Measurements from ENCODE around the gene CD200R1. TPM values are rescaled to one million over a fixed set of nuclear protein-coding genes. Genes with fewer than 3 reads are reported as not detected.

The CD200R1 gene
- total and polyA plus RNA-seq, 2 of the 13 experiments (the other 11 are each of a cell fraction or from before 2014, with no cell fraction given) = 0.04 TPM; not detected in 1

GRCh38 chr3:112897791-112898190 lies 77.1 kb downstream of the CD200R1 start:
- Histone ChIP-seq H4K20me1 (ENCODE audit: insufficient read depth, low read length) (no peaks in the 10 kb centered on the region), H3K36me3 (replicated peaks in 1 of 2; ENCODE audit: control insufficient read depth in 1 of 2, insufficient read depth in 2 of 2, low read length in 2 of 2) (no peaks in the 10 kb centered on the region), H3K27me3 (ENCODE audit: control insufficient read depth in 1 of 2, insufficient read depth in 2 of 2, low read length in 2 of 2) (no peaks in the 10 kb centered on the region), H3K27ac (ENCODE audit: extremely low read length, insufficient read depth, low read length) (no peak overlapping the region), H3K9ac (ENCODE audit: insufficient read depth, low read depth, low read length) (no peak overlapping the region), H3K4me3 (replicated peaks in 1 of 3; ENCODE audit: insufficient read depth in 1 of 3, low read depth in 2 of 3, low read length in 3 of 3) (no peak overlapping the region), H3K9me3 (ENCODE audit: low read length) (no peaks in the 10 kb centered on the region), H2AFZ (ENCODE audit: low read length) (no peak overlapping the region), H3K79me2 (ENCODE audit: insufficient read depth, low read length) (no peaks in the 10 kb centered on the region), H3K4me2 (ENCODE audit: low read depth, low read length) (no peak overlapping the region), H3K4me1 (ENCODE audit: insufficient read depth, low read length) (no peaks in the 10 kb centered on the region)
- 0% methylated on average over 1 of the region's 1 CpG for WGBS (ENCODE audit: low lambda C conversion rate)
- intact Hi-C loops (cut with micrococcal nuclease; ENCODE audit: unreplicated experiment) = no loop called here
- DNase-seq (ENCODE audit: low spot score) (no peak), ATAC-seq (no peak), FAIRE-seq (no peak)
- no TSS peak for BruUV-seq (replicated peaks)
- in situ Hi-C loops (cut with HindIII; ENCODE audit: extremely low pct_ligation_motif_present, low pct_unique_long_range_greater_than_20kb) = no loop called here
- ChIA-PET POLR2A (no interaction called here), CTCF (ENCODE audit: low intra/inter-chr PET ratio, low total read pairs) (no interaction called here)
- TF ChIP-seq ZFP1 (CRISPR knock-in tag; IDR thresholded peaks at IDR 0.05) (no peak), KLF15 (CRISPR knock-in tag; IDR thresholded peaks at IDR 0.05; ENCODE audit: borderline replicate concordance) (no peak), ELF3 (CRISPR knock-in tag; IDR thresholded peaks at IDR 0.05) (no peak), ZNF781 (CRISPR knock-in tag; IDR thresholded peaks at IDR 0.05; ENCODE audit: borderline replicate concordance, not compliant biosample characterization) (no peak), RBFOX2 (IDR thresholded peaks at IDR 0.05; ENCODE audit: low read depth, low read length) (no peak), TMF1 (CRISPR knock-in tag; IDR thresholded peaks at IDR 0.05; ENCODE audit: low read depth) (no peak), ZNF296 (CRISPR knock-in tag; conservative IDR thresholded peaks at IDR 0.05) (no peak), ZMYM4 (CRISPR knock-in tag; IDR thresholded peaks at IDR 0.05) (no peak), HOXA3 (CRISPR knock-in tag; IDR thresholded peaks at IDR 0.05) (no peak), NCOA2 (CRISPR knock-in tag; IDR thresholded peaks at IDR 0.05) (no peak), ZNF20 (CRISPR knock-in tag; IDR thresholded peaks at IDR 0.05) (no peak)
- TF ChIP-seq, protein P1, sequence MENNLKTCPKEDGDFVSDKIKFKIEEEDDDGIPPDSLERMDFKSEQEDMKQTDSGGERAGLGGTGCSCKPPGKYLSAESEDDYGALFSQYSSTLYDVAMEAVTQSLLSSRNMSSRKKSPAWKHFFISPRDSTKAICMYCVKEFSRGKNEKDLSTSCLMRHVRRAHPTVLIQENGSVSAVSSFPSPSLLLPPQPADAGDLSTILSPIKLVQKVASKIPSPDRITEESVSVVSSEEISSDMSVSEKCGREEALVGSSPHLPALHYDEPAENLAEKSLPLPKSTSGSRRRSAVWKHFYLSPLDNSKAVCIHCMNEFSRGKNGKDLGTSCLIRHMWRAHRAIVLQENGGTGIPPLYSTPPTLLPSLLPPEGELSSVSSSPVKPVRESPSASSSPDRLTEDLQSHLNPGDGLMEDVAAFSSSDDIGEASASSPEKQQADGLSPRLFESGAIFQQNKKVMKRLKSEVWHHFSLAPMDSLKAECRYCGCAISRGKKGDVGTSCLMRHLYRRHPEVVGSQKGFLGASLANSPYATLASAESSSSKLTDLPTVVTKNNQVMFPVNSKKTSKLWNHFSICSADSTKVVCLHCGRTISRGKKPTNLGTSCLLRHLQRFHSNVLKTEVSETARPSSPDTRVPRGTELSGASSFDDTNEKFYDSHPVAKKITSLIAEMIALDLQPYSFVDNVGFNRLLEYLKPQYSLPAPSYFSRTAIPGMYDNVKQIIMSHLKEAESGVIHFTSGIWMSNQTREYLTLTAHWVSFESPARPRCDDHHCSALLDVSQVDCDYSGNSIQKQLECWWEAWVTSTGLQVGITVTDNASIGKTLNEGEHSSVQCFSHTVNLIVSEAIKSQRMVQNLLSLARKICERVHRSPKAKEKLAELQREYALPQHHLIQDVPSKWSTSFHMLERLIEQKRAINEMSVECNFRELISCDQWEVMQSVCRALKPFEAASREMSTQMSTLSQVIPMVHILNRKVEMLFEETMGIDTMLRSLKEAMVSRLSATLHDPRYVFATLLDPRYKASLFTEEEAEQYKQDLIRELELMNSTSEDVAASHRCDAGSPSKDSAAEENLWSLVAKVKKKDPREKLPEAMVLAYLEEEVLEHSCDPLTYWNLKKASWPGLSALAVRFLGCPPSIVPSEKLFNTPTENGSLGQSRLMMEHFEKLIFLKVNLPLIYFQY (CRISPR knock-in tag; IDR thresholded peaks at IDR 0.05; ENCODE audit: borderline replicate concordance) = no peak
- TF ChIP-seq, protein P2, sequence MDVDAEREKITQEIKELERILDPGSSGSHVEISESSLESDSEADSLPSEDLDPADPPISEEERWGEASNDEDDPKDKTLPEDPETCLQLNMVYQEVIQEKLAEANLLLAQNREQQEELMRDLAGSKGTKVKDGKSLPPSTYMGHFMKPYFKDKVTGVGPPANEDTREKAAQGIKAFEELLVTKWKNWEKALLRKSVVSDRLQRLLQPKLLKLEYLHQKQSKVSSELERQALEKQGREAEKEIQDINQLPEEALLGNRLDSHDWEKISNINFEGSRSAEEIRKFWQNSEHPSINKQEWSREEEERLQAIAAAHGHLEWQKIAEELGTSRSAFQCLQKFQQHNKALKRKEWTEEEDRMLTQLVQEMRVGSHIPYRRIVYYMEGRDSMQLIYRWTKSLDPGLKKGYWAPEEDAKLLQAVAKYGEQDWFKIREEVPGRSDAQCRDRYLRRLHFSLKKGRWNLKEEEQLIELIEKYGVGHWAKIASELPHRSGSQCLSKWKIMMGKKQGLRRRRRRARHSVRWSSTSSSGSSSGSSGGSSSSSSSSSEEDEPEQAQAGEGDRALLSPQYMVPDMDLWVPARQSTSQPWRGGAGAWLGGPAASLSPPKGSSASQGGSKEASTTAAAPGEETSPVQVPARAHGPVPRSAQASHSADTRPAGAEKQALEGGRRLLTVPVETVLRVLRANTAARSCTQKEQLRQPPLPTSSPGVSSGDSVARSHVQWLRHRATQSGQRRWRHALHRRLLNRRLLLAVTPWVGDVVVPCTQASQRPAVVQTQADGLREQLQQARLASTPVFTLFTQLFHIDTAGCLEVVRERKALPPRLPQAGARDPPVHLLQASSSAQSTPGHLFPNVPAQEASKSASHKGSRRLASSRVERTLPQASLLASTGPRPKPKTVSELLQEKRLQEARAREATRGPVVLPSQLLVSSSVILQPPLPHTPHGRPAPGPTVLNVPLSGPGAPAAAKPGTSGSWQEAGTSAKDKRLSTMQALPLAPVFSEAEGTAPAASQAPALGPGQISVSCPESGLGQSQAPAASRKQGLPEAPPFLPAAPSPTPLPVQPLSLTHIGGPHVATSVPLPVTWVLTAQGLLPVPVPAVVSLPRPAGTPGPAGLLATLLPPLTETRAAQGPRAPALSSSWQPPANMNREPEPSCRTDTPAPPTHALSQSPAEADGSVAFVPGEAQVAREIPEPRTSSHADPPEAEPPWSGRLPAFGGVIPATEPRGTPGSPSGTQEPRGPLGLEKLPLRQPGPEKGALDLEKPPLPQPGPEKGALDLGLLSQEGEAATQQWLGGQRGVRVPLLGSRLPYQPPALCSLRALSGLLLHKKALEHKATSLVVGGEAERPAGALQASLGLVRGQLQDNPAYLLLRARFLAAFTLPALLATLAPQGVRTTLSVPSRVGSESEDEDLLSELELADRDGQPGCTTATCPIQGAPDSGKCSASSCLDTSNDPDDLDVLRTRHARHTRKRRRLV (CRISPR knock-in tag; IDR thresholded peaks at IDR 0.05) = no peak
- TF ChIP-seq, protein P3, sequence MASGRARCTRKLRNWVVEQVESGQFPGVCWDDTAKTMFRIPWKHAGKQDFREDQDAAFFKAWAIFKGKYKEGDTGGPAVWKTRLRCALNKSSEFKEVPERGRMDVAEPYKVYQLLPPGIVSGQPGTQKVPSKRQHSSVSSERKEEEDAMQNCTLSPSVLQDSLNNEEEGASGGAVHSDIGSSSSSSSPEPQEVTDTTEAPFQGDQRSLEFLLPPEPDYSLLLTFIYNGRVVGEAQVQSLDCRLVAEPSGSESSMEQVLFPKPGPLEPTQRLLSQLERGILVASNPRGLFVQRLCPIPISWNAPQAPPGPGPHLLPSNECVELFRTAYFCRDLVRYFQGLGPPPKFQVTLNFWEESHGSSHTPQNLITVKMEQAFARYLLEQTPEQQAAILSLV (CRISPR knock-in tag; IDR thresholded peaks at IDR 0.05; ENCODE audit: borderline replicate concordance) = no peak
- TF ChIP-seq, protein P4, sequence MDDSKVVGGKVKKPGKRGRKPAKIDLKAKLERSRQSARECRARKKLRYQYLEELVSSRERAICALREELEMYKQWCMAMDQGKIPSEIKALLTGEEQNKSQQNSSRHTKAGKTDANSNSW (CRISPR knock-in tag; IDR thresholded peaks at IDR 0.05; ENCODE audit: borderline replicate concordance) = no peak

All from HepG2 (cell line).